ENCODE results near the gene CALU.

DNA sequence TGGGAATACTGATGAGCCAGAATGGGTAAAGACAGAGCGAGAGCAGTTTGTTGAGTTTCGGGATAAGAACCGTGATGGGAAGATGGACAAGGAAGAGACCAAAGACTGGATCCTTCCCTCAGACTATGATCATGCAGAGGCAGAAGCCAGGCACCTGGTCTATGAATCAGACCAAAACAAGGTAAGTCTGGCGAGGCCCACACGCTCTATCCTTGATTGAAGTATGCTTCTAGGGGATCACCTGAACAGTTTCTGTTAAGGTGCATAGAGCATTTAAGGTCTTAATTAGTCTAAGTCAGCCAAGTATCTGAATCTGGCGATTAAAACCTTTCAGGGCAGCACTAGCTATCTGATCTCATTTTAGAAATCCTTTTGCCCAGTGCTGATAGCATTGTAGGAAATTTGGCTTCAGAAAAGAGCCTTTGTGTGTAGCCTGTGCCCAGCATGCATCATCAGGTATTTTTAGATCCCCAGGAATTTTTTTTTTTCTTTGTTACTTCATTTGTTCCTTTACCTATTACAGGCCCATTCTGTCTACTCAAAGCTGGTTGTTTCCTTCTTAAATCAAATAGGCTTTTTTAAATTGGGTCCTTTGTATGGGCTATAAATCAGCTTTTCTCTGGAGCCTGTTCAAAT lies 28.4 kb downstream of the CALU start:
- TF ChIP-seq FOXM1 (IDR thresholded peaks at IDR 0.05; ENCODE audit: low read depth, low read length) (no peak), TAF1 (IDR thresholded peaks at IDR 0.05; ENCODE audit: borderline replicate concordance, low read depth, low read length) (no peak)
